Prostate gland (tissue), 2 donors: ENCODE results near the gene WNK2. TPM values are rescaled to one million over a fixed set of nuclear protein-coding genes. Genes with fewer than 3 reads are reported as not detected.

Experiments
- DNase-seq: peaks from one replicate; pipeline ENCODE4 v3.0.0-alpha.2; 2019; ENCODE audit warnings: low spot score
- H3K27ac ChIP-seq, 2 donors: fragments of 200-600 bp; sonication (generic); 2 replicates each; pipeline ENCODE4 v1.5.1; 2017 to 2019
- H3K27me3 ChIP-seq: fragments of 200-600 bp; sonication (generic); replicated peaks from 2 replicates; pipeline ENCODE4 v1.5.1; 2019; ENCODE audit not compliant: insufficient read depth
- H3K36me3 ChIP-seq, 2 donors: fragments of 200-600 bp; sonication (generic); 1 replicate in 1 of 2; 2 replicates in 1 of 2; pipeline versions ENCODE4 v1.5.1 to v1.8.1; 2017 to 2019
- H3K4me1 ChIP-seq: fragments of 200-600 bp; sonication (generic); replicated peaks from 2 replicates; pipeline ENCODE4 v1.5.1; 2019
- H3K4me3 ChIP-seq, 2 donors: fragments of 200-600 bp; sonication (generic); 2 replicates each; pipeline ENCODE4 v1.5.1; 2017 to 2019
- H3K9me3 ChIP-seq: fragments of 200-600 bp; sonication (generic); 2 replicates; pipeline ENCODE4 v1.5.1; 2017
- POLR2A ChIP-seq: fragments of 450-650 bp; IDR thresholded peaks from one replicate; pipeline ENCODE4 v1.6.1; 2016; ENCODE audit warnings: antibody characterized with exemption, mild to moderate bottlenecking
- POLR2AphosphoS5 ChIP-seq: sonication (generic); formaldehyde crosslinking; IDR thresholded peaks from one replicate; pipeline ENCODE4 v1.6.1; 2017; ENCODE audit warnings: antibody characterized with exemption
- WGBS: methylation state at CpG from one replicate; pipeline ENCODE4 v1.1.5; 2018; 5-methylcytosine and 5-hydroxymethylcytosine counted together
- intact Hi-C: fragments of 100-400 bp; cut with DNase I; formaldehyde crosslinking; loops from one replicate; pipeline ENCODE4 v1.14.2; 2022
- total RNA-seq, 2 donors: library from RNA; depleted of rRNA; stranded (reverse); fragments of >200 nt; gene quantifications; one replicate each; pipeline ENCODE4 v1.1.0, GENCODE V29; 2016
- TF ChIP-seq, protein P1 (sequence below), 4 experiments: fragments of 200-600 bp in 2 of 4; fragments of 450-650 bp in 2 of 4; sonication (generic) in 2 of 4; IDR thresholded peaks; 1 replicate in 3 of 4; 2 replicates in 1 of 4; pipeline ENCODE4 v1.5.1; 2016 to 2019; ENCODE audit warnings: antibody characterized with exemption in 4 of 4, mild to moderate bottlenecking in 2 of 4, moderate library complexity in 2 of 4

The WNK2 gene
- total RNA-seq, 2 donors from 2014 or later, result 77.9 to 136 TPM

- Histone ChIP-seq H3K27me3 (no peaks in the 10 kb centered on the region), H3K4me1 (peaks cover 7% of the 10 kb centered on the region), H3K9me3 (no peaks in the 10 kb centered on the region), H3K27ac (no peak overlapping the region), H3K4me3 (no peak overlapping the region), H3K36me3 (no peaks in the 10 kb centered on the region)
- no peak for DNase-seq
- WGBS, result 91% methylated on average over 14 of the region's 14 CpGs
- TF ChIP-seq POLR2AphosphoS5, result no peak
- TF ChIP-seq, protein P1, sequence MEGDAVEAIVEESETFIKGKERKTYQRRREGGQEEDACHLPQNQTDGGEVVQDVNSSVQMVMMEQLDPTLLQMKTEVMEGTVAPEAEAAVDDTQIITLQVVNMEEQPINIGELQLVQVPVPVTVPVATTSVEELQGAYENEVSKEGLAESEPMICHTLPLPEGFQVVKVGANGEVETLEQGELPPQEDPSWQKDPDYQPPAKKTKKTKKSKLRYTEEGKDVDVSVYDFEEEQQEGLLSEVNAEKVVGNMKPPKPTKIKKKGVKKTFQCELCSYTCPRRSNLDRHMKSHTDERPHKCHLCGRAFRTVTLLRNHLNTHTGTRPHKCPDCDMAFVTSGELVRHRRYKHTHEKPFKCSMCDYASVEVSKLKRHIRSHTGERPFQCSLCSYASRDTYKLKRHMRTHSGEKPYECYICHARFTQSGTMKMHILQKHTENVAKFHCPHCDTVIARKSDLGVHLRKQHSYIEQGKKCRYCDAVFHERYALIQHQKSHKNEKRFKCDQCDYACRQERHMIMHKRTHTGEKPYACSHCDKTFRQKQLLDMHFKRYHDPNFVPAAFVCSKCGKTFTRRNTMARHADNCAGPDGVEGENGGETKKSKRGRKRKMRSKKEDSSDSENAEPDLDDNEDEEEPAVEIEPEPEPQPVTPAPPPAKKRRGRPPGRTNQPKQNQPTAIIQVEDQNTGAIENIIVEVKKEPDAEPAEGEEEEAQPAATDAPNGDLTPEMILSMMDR (IDR thresholded peaks at IDR 0.05), result no peak
- TF ChIP-seq POLR2A, result no peak
- intact Hi-C loops, result no loop called here
These were observed 80.6 kb downstream of the WNK2 start for GRCh38 chr9:93264338-93265125.

GRCh38 chr9:93265301-93265971 is 81.5 kb downstream of the WNK2 start:
- H3K27me3 ChIP-seq, result no peaks in the 10 kb centered on the region
- H3K27ac ChIP-seq, result no peak overlapping the region
- no peaks in the 10 kb centered on the region for H3K9me3 ChIP-seq
- H3K4me3 ChIP-seq, result no peak overlapping the region
- DNase-seq, result no peak
- 88% methylated on average over 12 of the region's 12 CpGs for WGBS
- H3K36me3 ChIP-seq, result no peaks in the 10 kb centered on the region
- peaks cover 7% of the 10 kb centered on the region for H3K4me1 ChIP-seq
- intact Hi-C loops, result no loop called here
- TF ChIP-seq POLR2A, result no peak
- TF ChIP-seq, protein P1 (IDR thresholded peaks at IDR 0.05), result no peak
- no peak for TF ChIP-seq POLR2AphosphoS5

- no peak for DNase-seq
- TF ChIP-seq POLR2AphosphoS5, result no peak
- TF ChIP-seq, protein P1 (IDR thresholded peaks at IDR 0.05), result no peak
- no peak for TF ChIP-seq POLR2A
- intact Hi-C loops, result no loop called here
- Histone ChIP-seq H3K4me3 (no peak overlapping the region), H3K36me3 (no peaks in the 10 kb centered on the region), H3K4me1 (peaks cover 7% of the 10 kb centered on the region), H3K27me3 (no peaks in the 10 kb centered on the region), H3K27ac (no peak overlapping the region), H3K9me3 (no peaks in the 10 kb centered on the region)
- 89% methylated on average over 6 of the region's 6 CpGs for WGBS
These were observed 82.0 kb downstream of the WNK2 start for GRCh38 chr9:93265972-93266371.

GRCh38 chr9:93266521-93267001 is 82.6 kb downstream of the WNK2 start:
- no peaks in the 10 kb centered on the region for H3K9me3 ChIP-seq
- intact Hi-C loops, result no loop called here
- H3K27ac ChIP-seq, result no peak overlapping the region
- WGBS, result 91% methylated on average over 6 of the region's 6 CpGs
- DNase-seq, result no peak
- H3K27me3 ChIP-seq, result no peaks in the 10 kb centered on the region
- peaks cover 7% of the 10 kb centered on the region for H3K4me1 ChIP-seq
- TF ChIP-seq POLR2AphosphoS5 (no peak), POLR2A (no peak)
- TF ChIP-seq, protein P1 (IDR thresholded peaks at IDR 0.05), result no peak
- H3K36me3 ChIP-seq, result no peaks in the 10 kb centered on the region
- H3K4me3 ChIP-seq, result no peak overlapping the region
